Nephron progenitor cell (in vitro differentiated cells): Measurements from ENCODE around the gene ADAR.
A peak's percentile ranks its signal among the peaks of the same experiment; 100 is the strongest.

ENCODE experiments used
- DNase-seq: peaks from one replicate; pipeline ENCODE4 v3.0.0; 2021
- H3K27ac Mint-ChIP-seq: 2 replicates; pipeline ENCODE4 v1.8.0; 2021; ENCODE audit warnings: mild to moderate bottlenecking, moderate library complexity, mixed read lengths
- H3K27me3 Mint-ChIP-seq: 2 replicates; pipeline ENCODE4 v1.8.0; 2021; ENCODE audit warnings: mild to moderate bottlenecking, low read depth, mixed read lengths; ENCODE audit not compliant: poor library complexity
- H3K36me3 Mint-ChIP-seq: 2 replicates; pipeline ENCODE4 v1.8.0; 2021; ENCODE audit warnings: low read depth, mixed read lengths
- H3K4me1 Mint-ChIP-seq: 2 replicates; pipeline ENCODE4 v1.8.0; 2021; ENCODE audit warnings: mixed read lengths
- H3K4me3 Mint-ChIP-seq: 2 replicates; pipeline ENCODE4 v1.8.0; 2021; ENCODE audit warnings: mild to moderate bottlenecking, moderate library complexity, mixed read lengths
- H3K9me3 Mint-ChIP-seq: 2 replicates; pipeline ENCODE4 v1.8.0; 2021; ENCODE audit warnings: mild to moderate bottlenecking, moderate library complexity, mixed read lengths
- CTCF ChIP-seq: fragments of 200-600 bp; sonication (generic); IDR thresholded peaks from 2 replicates; pipeline ENCODE4 v1.5.0; 2021; ENCODE audit warnings: antibody characterized with exemption

ADAR gene

GRCh38 chr1:154550657-154551056 lies 57.3 kb downstream of the ADAR start:
- H3K4me1 Mint-ChIP-seq, result peaks cover 38% of the 10 kb centered on the region

GRCh38 chr1:154550070-154550469 lies 57.9 kb downstream of the ADAR start:
- no peak for TF ChIP-seq CTCF
- Mint-ChIP-seq H3K27ac (no peak overlapping the region), H3K4me3 (no peak overlapping the region), H3K9me3 (no peaks in the 10 kb centered on the region), H3K4me1 (peaks cover 37% of the 10 kb centered on the region), H3K36me3 (peaks cover 55% of the 10 kb centered on the region), H3K27me3 (peaks cover 3% of the 10 kb centered on the region)
- no peak for DNase-seq

More at GRCh38 chr1:154550657-154551056, 57.3 kb downstream of the ADAR start:
- DNase-seq, result no peak
- Mint-ChIP-seq H3K27me3 (peaks cover 3% of the 10 kb centered on the region), H3K4me3 (no peak overlapping the region), H3K27ac (peak overlapping the region; percentile 73), H3K36me3 (peaks cover 60% of the 10 kb centered on the region), H3K9me3 (no peaks in the 10 kb centered on the region)
- TF ChIP-seq CTCF, result no peak

GRCh38 chr1:154549202-154549770 lies 58.7 kb downstream of the ADAR start:
- Mint-ChIP-seq H3K4me1 (peaks cover 40% of the 10 kb centered on the region), H3K4me3 (no peak overlapping the region), H3K27me3 (peaks cover 3% of the 10 kb centered on the region), H3K9me3 (no peaks in the 10 kb centered on the region), H3K27ac (no peak overlapping the region), H3K36me3 (peaks cover 47% of the 10 kb centered on the region)
- no peak for TF ChIP-seq CTCF
- DNase-seq, result no peak

GRCh38 chr1:154548028-154548427 lies 60.0 kb downstream of the ADAR start:
- Mint-ChIP-seq H3K36me3 (peaks cover 37% of the 10 kb centered on the region), H3K27me3 (peaks cover 3% of the 10 kb centered on the region), H3K4me1 (peaks cover 43% of the 10 kb centered on the region), H3K9me3 (no peaks in the 10 kb centered on the region), H3K27ac (no peak overlapping the region), H3K4me3 (no peak overlapping the region)
- TF ChIP-seq CTCF, result no peak
- no peak for DNase-seq

- Mint-ChIP-seq H3K4me1 (peaks cover 44% of the 10 kb centered on the region), H3K9me3 (no peaks in the 10 kb centered on the region), H3K27me3 (peaks cover 10% of the 10 kb centered on the region), H3K27ac (peak overlapping the region; percentile 74), H3K36me3 (peaks cover 29% of the 10 kb centered on the region), H3K4me3 (no peak overlapping the region)
- no peak for TF ChIP-seq CTCF
- DNase-seq, result no peak
Observed at GRCh38 chr1:154547105-154547732, 60.8 kb downstream of the ADAR start.
